Fibroblast of upper back skin (primary cell): Measurements from ENCODE around the gene EMSY.

Source experiments
- DNase-seq: peaks from one replicate; pipeline ENCODE4 v3.0.0-alpha.2; 2013

The EMSY gene

DNA sequence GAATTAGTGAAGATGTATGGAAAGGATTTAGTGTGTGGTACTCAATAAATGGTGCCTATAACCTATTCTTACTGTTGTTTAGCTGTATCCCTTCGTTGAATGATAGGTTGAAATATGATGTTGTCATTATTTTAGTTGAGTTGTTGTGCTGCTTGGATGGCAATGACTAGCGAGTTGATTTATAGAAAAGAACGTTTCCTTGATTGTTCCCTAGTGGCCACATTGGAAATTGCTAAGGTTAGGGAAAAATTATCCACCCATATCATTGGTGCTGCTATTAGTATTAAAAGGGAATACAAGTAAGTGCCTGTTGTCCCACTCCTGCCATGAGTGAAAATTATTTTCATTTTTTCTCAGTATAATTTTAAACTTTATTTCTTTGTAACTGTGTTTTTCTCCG lies 14.5 kb downstream of the EMSY start:
- no peak for DNase-seq

DNA sequence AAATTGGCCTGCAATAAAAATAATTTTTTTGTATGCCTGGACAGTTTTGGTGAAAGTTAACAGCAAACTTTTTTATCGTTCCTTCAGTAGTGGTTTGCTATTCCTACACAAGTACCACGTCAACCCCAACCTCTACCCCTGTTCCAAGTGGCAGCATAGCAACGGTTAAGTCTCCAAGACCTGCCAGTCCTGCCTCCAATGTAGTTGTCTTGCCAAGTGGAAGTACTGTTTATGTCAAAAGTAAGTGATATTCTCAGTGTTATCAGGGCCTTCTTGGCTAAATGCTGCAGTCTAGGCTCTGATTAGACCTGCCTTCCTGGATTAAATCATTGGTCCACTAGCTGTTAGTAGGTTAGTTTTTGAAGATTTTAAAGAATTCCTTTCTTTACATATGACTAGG lies 15.0 kb downstream of the EMSY start:
- DNase-seq: no peak

DNA sequence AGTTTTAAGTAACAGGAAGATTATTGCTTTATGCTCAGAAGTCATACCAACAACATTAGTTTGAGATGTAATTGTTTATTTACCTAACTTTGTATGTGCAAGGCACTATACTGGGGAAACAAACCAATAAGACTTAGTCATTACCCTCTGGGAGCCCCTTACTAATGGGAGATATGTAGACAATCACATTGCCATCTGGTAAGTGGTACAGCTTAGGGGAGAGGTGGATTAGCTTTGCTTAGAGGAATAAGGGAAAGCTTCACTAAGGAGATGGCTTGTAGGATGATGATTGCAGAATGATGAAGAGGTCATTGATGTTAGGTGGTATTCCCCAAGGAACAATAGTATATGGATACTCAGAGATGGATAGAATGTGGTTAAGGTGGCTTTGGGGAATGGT lies 17.5 kb downstream of the EMSY start:
- no peak for DNase-seq

DNA sequence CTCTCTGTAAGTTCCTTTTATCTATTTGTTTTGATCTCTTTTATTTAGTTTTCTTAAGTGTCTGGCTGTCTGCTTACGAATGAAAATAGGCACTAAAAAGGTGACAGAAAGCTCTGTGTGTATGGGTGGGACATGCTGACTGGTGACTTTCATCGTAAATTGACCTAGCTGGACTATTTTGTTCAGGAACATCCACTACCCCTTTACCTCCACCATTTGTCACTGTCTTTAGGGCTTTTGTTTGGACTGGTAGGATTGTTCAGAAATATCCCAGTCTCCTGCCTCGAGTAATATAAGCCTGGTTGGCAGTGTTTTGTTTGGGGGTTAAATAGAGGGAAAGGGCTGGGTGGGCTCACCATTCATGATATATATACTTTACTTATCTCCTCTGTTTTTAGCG lies 20.9 kb downstream of the EMSY start:
- no peak for DNase-seq

DNA sequence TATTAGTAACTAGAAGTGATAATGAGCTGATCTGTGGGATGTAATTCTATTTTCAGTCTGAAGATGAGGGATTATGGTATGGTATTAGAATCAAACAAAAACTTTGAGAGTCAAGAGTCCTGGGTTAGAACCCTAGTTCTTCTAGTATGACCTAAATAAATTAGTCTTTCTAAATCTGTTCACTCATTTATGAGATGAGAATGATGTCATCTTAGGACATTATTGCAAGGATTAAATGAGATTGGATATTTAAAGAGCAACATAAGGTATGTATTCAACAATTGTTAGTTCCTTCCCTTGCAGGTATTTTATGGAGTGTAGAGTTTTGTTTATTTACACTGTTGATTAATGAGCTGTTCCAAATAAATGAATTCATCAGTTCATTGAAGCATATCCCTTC lies 21.8 kb downstream of the EMSY start:
- DNase-seq: no peak

DNA sequence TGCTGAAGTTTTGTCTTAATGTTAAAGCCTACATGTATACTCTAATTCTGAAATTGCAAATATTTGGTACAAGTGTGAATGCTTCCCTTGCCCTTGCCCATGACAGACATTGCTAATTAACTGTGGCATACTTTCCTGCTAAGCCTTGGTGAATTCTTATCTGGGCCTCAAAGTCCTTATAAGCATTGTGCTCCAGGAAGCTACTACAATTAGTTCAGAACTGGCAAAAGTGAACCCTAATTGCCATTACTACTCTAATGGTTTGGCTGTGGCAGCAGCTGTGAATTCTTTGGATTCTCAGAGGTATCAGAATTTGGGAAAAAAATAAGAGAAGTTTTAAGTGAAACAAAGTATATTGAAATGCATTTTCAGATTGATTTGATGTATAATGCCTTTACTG lies 24.3 kb downstream of the EMSY start:
- DNase-seq: no peak

DNA sequence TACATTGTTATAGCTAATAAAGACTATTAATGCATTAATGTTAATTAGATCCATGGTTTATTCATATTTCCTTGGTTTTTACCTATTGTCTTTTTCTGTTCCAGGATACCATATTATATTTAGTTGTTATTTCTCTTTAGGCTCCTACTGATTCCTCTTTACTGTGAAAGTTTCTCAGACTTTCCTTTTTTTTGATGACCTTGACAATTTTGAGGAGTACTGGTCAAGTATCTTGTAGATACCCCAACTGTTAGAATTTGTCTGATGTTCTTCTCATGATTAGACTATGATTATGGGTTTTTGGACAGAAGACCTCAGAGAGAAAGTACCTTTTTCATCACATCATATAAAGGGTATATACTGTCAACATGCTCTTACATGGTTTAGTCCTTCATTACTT lies 26.6 kb downstream of the EMSY start:
- DNase-seq: no peak

DNA sequence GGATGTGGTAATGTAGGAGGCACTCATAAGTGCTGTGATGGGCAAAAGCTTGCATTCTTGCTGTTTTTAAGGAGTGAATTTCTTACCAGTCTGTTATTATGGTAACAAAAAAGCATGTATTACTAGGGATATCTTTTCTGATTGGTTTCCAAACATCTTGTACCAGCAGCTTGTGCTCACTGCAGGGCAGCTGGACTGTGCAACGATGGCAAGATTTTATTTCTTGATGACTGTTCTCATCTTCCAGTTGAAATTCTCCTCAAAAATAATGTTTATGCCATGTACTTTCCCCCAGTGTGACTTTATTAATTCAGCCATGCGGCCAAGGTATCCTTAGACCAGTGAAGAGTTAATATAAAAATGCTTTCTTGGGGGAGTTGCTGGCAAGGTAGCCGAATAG lies 35.4 kb downstream of the EMSY start:
- DNase-seq: no peak

DNA sequence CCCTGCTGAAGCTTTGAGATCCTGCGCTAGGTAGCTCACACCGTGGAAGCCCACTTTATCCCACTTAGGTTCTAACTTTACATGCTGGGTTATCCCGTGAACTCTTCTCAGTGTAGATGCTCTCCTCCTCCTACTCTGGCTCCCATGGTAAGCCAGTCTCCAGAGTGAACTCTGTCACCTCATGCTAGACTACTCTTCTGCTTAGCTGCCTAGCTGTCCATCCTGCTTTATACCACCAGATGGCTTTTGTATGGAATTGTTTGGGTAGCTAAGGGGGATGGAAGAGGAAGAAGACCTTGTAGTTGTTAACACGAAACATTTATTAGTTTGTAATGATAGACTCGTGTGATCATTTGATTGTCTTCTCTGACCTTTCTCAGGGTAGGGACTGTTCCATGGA lies 46.8 kb downstream of the EMSY start:
- DNase-seq: no peak

DNA sequence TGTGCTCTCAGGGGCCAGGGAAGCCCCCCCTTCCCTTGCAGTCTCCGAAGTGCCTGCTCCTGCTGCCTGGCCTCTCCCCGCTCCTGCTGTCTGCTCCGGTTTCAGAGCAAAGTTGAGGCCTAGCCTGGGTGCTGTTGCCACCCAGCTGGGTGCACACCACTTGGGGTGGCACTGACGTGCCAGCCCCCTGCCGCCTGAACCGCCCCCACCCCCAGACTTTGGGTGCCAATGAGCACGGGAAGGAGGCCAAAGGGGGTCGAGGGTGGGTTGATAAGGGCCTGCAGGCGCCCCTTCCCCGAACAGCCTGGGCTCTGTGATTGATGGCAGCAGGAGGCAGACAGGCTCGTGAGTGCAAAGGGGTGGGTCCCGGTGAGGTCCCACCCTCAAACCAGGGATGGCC lies 48.2 kb downstream of the EMSY start:
- no peak for DNase-seq

DNA sequence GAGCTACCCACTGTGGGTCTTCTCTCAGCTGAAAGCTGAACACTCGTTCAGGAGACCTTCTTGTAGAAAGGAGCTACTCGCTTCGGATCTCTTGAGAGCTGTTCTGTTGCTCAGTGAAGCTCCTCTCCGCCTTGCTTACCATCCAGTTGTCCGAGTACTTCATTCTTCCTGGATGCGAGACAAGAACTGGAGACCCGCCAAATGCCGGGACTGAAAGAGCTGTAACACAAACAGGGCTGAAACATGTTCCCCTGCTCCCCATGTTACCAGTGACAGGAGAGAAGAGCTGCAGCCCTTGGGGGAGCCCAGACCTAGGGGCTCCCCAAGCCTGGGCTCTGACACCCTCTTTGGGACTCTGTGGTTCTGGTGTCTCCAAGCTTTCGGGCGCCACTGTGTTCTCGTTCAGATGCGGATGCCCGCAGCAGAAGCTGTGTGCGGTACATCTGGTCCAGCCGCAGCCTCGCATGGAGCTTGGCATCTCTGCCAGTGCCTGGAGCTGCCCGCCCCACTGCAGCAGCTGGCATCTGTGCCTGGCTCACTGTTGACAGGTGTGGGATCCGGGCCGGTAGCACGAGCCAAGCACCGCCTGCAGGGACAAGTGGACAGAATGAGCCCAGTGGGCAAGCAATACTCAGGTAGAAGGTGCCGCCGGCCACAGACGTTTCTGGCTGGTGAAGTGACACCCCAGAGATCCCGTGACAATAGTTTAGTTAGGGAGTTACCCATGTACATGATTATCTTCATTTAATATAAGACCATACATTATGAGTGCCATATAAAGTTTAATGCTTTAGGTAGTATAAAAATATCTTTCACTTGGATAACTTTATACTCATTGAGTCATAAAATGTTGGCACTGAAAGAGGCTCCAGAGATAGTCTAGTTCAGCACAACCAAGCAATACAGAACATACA lies 49.1 kb downstream of the EMSY start:
- no peak for DNase-seq

DNA sequence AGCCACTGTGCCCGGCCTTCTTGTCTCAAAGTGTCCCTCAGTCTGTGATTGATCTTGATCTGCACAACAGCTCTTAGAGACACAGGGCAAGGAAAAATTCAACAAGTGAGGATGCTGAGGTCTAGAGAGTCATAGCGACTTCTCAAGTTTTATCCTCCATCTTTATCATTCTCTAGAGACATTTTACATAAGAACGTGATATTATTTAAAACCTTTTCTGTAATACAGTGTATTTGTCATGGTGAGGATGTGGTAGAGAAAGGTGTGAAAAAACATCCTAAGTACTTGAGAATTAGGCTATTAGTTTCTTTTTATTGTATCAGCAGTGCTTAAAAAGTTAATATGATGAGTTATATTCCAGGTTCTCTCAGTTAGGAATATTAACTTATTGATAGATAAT lies 50.2 kb downstream of the EMSY start:
- DNase-seq: no peak

DNA sequence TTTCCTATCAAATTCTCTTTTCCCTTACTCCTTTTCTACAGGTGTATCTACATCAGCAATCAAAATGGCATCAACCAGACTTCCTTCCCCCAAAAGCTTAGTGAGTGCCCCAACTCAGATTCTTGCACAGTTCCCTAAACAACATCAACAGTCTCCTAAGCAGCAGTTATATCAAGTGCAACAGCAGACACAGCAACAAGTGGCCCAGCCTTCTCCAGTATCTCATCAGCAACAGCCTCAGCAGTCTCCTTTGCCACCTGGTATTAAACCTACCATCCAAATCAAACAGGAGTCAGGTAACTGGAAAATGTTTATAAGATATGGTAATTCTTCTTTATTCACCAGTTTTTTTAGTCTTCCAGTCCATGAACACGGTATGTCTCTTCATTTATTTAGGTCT lies 51.4 kb downstream of the EMSY start:
- DNase-seq: no peak

DNA sequence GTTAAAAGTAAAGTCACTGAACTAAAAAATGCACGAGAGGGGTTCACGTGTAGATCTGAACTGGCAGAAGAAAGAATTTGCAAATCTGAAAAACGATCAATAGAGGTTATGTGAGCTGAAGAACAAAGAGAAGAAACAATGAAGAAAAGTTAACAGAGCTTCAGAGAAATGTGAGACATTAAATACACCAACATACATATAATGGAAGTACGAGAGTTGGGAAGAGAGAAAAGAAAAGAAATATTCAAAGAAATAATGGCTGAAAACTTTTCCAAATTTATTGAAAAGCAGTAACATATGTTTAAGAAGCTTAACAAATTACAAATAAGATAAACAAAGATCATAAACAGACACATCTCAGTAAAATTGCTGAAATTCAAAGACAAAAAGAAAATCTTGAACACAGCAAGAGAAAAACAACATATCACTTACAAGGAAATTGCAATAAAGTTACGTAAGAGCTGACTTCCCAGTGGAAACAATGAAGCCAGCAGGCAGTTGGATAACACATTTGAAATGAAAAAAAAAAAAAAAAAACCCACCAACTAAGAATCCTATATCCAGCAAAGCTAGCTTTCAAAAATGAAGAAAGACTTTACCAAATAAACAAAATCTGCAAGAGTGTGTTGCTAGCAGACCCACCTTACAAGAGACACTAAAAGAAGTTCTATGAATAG lies 56.8 kb downstream of the EMSY start:
- DNase-seq: no peak

DNA sequence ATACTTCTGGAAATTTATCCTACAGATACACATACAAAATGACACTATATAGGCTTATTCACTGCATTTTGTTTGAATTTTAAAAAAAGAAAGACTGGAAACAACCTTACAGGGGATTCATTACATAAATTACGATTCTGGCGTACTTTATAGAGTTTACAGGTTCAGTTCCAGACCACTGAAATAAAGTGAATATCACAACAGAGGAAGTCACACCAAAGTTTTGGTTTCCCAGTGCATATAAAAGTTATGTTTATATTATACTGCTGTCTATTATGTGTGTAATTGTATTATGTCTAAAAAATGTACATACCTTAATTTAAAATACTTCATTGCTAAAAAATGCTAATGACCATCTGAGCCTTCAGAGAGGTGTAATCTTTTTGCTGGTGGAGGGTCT lies 62.0 kb downstream of the EMSY start:
- no peak for DNase-seq

DNA sequence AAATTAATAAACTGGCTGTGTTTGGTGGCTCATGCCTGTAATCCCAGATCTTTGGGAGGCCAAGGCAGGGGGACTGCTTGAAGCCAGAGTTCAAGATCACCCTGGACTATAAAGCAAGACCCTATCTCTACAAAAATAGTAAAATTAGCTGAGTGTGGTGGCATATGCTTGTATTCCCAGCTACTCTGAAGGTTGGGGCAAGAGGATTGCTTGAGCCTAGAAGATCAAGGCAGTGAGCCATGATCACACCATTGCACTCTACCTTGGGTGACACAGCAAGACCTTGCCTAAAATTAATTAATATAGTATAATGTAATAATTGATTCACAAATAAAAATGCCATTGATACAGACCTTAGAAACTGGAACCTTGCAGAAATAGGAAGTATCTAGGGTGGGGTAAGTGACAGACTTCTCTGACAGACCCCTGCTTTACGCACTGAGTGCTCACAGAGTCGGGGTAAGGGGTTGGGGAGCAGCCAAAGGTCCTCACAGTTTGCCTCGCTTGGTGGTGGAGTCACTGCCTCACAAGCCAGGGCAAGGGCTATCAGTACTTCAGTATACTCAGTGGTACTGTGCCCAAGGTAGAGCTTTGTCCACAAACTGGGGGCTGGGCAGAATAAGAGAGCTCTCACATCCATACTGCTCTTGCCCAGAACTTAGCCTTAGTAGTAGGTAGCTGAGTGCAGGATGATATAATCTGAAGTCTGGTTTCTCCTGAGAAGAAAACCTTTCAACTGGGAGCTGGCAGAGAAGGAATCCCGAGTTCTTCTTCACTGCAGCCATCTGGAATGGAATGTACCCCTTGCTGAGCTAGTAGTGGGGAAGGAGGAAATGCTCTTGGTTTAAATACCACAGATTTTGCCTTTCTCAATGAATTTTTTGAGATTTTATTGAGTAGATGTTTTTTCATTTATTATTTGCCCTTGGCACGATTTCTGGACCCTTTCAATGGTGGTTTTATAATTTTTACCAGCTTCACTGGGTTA lies 65.5 kb downstream of the EMSY start:
- peak; percentile 85 for DNase-seq

DNA sequence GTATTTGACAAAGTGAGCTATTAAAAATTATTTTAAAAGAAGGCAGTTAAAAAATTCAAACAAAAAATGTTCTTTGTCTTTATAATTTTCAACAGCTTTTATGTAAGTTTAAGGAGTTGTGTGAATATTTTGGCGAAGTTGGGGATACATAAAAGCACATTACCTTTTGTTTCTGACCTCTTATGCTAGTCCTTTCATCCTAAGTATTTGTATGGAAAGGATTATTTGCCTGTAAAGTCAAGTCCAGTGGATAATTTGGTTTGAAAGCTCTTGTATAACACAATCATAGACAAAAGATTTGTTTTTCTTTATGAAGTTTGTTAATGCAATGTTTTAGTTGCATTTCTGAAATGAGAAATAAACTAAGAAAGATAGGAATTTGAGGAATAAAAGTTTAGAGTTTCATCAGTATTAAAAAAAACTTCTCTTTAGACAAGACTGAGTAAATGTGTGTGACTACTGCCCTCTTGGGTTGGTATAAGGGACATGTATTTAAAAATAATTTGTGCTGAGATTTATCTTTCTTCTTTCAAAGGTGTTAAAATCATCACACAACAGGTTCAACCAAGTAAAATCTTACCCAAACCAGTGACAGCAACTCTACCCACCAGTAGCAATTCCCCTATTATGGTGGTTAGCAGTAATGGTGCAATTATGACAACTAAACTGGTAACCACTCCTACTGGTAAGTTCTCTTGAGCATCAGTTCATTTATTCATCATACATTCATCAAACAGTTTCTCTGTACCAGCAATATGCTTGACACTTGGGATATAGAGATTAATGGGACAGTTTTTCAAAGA lies 68.2 kb downstream of the EMSY start:
- DNase-seq: peak; percentile 37

DNA sequence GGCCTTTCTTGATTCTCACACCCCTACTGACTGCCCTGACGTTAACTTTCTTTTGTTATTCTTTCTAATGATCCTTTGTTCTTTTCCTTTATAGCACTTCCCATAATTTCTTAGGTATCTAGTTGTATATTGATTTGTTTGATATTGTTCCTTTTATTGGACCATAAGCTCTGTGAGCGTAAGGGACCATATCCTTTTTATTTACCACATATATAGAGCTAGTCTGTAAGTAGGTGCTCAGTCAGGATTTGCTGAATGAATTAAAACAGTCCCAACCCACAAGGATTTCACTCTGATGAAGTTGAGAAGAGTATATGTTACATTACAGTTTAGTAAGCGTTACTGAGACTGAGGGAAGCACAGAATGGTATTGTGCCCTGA lies 68.8 kb downstream of the EMSY start:
- no peak for DNase-seq

DNA sequence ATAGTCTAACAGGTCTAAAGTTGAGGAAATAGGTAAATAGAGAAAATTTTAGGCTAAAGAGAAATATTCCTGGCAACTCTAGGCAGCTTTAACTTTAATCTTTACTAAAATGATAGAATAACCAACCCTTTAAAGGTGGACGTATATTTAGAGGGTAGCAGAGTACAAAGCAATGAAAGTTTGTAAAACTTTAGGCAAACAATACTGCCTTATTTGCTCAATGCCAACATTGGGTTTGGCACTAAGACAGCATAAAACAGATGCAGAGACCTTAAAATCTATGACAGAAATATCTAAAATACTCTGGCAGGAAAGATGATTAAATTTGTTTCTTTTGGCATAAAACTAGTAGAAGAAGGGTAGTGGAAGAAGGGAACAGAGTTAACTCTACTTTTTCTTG lies 70.7 kb downstream of the EMSY start:
- DNase-seq: no peak

DNA sequence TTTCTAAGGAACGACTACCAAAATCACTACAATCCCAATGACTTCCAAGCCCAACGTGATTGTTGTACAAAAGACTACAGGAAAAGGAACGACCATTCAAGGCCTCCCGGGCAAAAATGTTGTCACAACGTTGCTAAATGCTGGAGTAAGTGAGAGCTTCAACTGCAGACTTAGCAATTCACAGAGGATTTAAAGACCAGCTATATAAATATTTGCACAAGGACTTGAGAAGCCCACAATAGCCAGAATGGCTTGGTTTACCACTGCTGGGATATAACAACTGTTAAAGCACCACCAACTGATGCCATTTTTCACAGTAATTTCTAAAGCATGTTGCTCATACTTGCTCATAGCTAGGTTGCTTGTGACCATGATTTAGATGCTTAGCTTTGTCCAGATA lies 78.3 kb downstream of the EMSY start:
- no peak for DNase-seq

DNA sequence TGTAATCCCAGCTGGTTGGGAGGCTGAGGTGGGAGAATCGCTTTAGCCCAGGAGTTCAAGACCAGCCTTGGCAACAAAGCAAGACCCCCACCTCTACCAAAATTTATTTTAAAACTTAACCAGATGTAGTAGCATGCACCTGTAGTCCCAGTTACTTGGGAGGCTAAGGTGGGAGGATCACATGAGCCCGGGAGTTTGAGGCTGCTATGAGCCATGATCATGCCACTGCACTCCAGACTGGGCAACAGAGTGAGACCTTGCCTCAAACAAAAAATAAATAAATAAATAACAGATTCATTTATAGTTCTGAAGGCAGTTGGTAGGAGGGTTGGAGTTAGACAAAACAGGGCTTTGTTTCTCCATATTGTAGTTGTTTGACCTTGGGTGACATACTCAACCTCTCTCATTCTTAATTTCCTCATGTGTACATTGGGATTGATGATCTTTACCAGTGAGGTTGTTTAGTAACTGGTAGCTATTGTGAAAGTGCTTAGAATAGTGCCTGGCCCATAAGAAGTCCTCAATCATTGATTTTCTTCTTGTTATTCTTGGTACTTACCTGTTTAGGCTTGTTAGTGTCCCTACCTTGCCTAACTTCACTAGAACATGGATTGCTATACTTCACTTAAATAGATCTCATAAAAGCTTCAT lies 79.1 kb downstream of the EMSY start:
- DNase-seq: no peak

DNA sequence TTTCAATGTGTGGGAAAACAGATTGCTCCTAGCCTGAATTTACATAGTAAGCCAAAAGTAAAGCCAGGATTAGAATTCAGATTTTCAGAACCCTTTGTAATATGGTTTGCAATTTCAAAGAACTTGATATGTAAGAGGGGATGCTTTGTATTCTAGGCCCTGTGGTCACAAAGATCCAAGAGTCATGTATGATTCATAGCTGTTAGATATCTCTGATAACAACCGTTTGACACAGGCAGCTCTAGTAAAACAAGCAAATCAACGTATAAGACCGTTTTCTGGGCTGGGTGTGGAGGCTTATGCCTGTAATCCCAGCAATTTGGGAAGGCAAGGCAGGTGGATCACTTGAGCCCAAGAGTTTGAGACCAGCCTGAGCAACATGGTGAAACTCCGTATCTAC lies 79.6 kb downstream of the EMSY start:
- DNase-seq: no peak
